Kidney epithelial cell (primary cell): ENCODE data around the gene PPP3CA. TPM values are rescaled to one million over a fixed set of nuclear protein-coding genes. Genes with fewer than 3 reads are reported as not detected.

Experiments used
- DNase-seq: peaks from one replicate; pipeline ENCODE4 v3.0.0-alpha.2; 2010; ENCODE audit warnings: low read depth
- H3K27me3 ChIP-seq: 2 replicates; pipeline ENCODE4 v1.6.0; 2011; ENCODE audit warnings: low read length; ENCODE audit not compliant: control insufficient read depth, insufficient read depth
- H3K36me3 ChIP-seq: 2 replicates; pipeline ENCODE4 v1.5.1; 2011; ENCODE audit warnings: low read length; ENCODE audit not compliant: control insufficient read depth, insufficient read depth
- H3K4me3 ChIP-seq: 2 replicates; pipeline ENCODE4 v1.5.1; 2011; ENCODE audit warnings: low read depth, mild to moderate bottlenecking, control low read depth, low read length
- CTCF ChIP-seq: IDR thresholded peaks from 2 replicates; pipeline ENCODE4 v1.5.1; 2011; ENCODE audit warnings: mild to moderate bottlenecking, moderate library complexity, low read length, control low read depth, inconsistent platforms; ENCODE audit not compliant: insufficient read depth, poor library complexity, severe bottlenecking
- total RNA-seq: library from RNA; depleted of rRNA; stranded (reverse); fragments of >200 nt; gene quantifications from 2 replicates; pipeline ENCODE4 v1.2.3, GENCODE V29; 2015

The PPP3CA gene
- total RNA-seq, 1 donor from 2014 or later, result 26.5 TPM

- Histone ChIP-seq H3K4me3 (no peak overlapping the region), H3K36me3 (no peaks in the 10 kb centered on the region), H3K27me3 (no peaks in the 10 kb centered on the region)
- DNase-seq, result no peak
- no peak for TF ChIP-seq CTCF
Measured at GRCh38 chr4:101126059-101126458, 221.3 kb downstream of the PPP3CA start.

DNA sequence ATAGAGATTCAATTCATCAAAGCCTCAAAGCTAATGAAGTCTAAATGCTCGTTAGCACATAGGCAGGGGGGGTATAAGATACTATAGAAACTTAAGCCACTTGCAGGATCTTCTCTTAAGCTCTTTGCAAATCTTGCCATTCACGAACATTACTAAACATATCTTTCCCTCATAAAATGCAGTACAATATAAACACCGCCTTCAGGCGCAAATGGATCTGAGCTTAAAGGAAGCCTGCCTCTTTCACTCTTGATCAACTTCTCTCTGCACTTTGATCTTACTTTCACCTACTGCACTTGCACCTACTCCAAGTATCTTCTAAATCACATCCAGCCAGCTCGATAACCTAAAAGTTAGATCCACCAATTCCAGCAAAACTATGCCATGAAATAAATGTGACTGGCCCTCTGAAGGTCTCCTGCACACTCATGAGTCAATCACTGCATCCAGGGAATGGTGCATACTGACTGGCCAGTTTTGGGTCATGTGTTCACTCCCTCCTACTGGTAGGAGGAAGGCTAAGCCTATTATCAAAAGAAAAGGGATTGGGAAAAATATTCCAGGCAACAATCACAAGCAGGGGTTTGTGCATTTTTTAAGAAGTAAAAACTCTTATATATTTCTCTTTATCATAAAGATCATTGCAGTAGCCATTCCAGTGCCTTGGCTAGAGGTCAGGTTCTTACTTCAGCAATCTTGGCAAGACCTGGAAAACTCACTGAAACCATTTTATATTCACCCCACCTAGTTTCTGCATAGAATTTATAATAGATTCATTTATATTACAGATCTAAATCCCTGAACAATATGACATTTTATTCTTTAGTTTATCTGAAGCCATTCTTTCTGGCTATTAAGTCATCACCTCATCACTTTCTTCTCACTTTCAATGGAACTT, 222.0 kb downstream of the PPP3CA start:
- no peaks in the 10 kb centered on the region for H3K36me3 ChIP-seq
- DNase-seq, result no peak
- H3K4me3 ChIP-seq, result no peak overlapping the region
- H3K27me3 ChIP-seq, result no peaks in the 10 kb centered on the region
- no peak for TF ChIP-seq CTCF

DNA sequence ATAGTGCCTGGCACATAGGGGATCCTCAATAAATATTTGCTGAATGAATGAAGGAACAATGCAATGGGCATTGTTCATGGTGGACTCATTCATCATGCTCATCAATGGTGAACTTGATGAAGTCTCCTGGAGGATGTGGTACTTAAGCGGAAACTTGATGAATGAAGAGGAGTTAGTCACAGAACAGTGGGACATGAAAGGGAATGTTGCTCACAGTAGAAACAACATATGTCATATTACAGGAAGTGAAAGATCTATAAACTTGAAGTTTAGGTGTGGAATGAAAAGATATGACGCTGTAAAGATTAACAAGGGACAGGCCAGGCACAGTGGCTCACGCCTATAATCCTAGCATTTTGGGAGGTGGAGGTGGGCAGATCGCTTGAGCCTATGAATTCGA, 224.1 kb downstream of the PPP3CA start:
- no peak for DNase-seq
- TF ChIP-seq CTCF, result no peak
- Histone ChIP-seq H3K4me3 (no peak overlapping the region), H3K27me3 (no peaks in the 10 kb centered on the region), H3K36me3 (no peaks in the 10 kb centered on the region)

DNA sequence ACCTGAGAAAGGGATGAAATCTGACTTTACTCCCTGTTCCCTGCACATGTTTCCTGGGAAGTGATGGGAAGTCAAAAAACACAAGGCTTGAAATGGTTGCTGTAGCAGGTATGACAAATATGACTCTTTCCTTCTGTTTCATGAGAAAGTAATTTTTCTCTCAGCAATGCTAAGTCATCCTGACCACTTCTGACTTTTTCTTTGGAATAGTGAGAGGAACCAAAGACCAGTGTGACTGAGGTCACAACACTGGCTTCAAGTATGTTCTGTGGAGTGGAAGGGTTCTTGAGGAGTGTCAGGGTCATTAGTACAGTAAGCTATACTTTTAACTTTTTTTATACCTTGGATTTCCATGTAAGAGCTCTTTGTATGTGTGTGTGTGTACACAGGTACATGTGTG, 225.3 kb downstream of the PPP3CA start:
- no peaks in the 10 kb centered on the region for H3K36me3 ChIP-seq
- no peak for TF ChIP-seq CTCF
- DNase-seq, result no peak
- H3K27me3 ChIP-seq, result no peaks in the 10 kb centered on the region
- no peak overlapping the region for H3K4me3 ChIP-seq

DNA sequence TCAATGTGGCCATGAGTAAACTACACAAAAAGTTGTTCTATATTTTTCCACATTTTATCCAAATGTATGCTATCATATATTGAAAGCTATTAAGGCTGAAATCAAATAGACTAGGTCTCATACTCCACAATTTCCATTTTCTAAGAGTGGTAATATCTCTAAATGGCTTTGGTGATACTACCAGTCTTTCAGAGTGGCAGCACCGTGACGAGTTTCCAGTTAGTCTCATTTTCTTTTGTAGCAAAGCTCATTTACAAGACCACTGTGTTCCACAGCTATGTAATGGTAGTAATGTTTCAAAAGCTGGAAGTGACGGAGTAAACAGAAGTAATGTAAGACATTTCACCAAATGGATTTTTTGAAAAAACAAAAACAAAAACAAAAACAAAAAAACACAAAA, 228.2 kb downstream of the PPP3CA start:
- TF ChIP-seq CTCF, result no peak
- Histone ChIP-seq H3K27me3 (no peaks in the 10 kb centered on the region), H3K36me3 (no peaks in the 10 kb centered on the region), H3K4me3 (no peak overlapping the region)
- no peak for DNase-seq

DNA sequence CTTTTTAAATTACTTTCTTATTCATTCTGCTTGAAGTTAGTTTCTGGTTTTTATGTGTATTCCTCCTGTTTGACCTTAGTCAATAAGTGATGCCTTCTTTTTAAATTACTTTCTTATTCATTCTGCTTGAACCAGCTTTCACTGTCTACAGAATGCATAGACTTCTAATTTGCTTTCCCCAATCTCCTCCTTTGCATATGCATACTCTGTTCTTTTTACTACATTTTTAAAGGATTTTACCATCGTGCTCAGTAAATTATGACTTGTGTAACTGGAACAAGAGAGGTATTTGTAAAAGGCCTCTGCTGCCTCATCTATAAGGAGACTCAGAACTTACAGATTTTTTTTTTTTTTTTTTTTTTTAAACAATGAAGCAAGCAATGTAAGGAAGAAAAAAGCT, 228.7 kb downstream of the PPP3CA start:
- no peak for DNase-seq
- no peaks in the 10 kb centered on the region for H3K27me3 ChIP-seq
- H3K36me3 ChIP-seq, result no peaks in the 10 kb centered on the region
- TF ChIP-seq CTCF, result no peak
- no peak overlapping the region for H3K4me3 ChIP-seq
